ENCODE results near the gene ROBO2.

The ROBO2 gene

GRCh38 chr3:77549034-77549433 is 509.1 kb downstream of the ROBO2 start:
- no peak overlapping the region for H3K4me3 ChIP-seq (ENCODE audit: control insufficient read depth, low read depth, low read length)
- TF ChIP-seq, protein P1, sequence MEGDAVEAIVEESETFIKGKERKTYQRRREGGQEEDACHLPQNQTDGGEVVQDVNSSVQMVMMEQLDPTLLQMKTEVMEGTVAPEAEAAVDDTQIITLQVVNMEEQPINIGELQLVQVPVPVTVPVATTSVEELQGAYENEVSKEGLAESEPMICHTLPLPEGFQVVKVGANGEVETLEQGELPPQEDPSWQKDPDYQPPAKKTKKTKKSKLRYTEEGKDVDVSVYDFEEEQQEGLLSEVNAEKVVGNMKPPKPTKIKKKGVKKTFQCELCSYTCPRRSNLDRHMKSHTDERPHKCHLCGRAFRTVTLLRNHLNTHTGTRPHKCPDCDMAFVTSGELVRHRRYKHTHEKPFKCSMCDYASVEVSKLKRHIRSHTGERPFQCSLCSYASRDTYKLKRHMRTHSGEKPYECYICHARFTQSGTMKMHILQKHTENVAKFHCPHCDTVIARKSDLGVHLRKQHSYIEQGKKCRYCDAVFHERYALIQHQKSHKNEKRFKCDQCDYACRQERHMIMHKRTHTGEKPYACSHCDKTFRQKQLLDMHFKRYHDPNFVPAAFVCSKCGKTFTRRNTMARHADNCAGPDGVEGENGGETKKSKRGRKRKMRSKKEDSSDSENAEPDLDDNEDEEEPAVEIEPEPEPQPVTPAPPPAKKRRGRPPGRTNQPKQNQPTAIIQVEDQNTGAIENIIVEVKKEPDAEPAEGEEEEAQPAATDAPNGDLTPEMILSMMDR (IDR thresholded peaks at IDR 0.05; ENCODE audit: control insufficient read depth, insufficient read depth, low read depth, low read length, missing control alignments) = no peak
- no peak for DNase-seq (ENCODE audit: low read depth)

GRCh38 chr3:77553240-77553639 is 513.3 kb downstream of the ROBO2 start:
- no peak for DNase-seq (ENCODE audit: low read depth)
- H3K4me3 ChIP-seq (ENCODE audit: control insufficient read depth, low read depth, low read length) = no peak overlapping the region
- TF ChIP-seq, protein P1 (IDR thresholded peaks at IDR 0.05; ENCODE audit: control insufficient read depth, insufficient read depth, low read depth, low read length, missing control alignments) = no peak

DNA sequence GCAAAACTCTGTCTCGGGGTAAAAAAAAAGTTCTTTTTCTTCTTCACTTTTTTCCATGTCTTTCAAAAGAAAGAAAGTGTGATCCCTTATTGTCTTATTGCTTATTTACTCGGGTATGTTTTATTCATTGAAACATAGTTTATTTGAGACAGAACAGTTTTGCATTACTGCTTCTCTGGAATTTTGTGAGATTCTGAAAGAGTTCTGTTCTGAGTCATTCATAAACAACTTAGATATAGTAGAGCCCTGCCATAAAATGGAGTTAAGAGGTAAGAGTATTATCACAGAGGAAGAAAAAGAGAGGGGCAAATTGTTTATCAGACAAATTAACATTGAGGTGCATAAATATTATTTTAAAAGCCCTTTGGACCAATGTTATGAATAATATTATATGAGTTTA is 522.2 kb downstream of the ROBO2 start:
- H3K4me3 ChIP-seq (ENCODE audit: control insufficient read depth, low read depth, low read length) = no peak overlapping the region
- TF ChIP-seq, protein P1 (IDR thresholded peaks at IDR 0.05; ENCODE audit: control insufficient read depth, insufficient read depth, low read depth, low read length, missing control alignments) = no peak
- no peak for DNase-seq (ENCODE audit: low read depth)

- no peak for DNase-seq (ENCODE audit: low read depth)
- TF ChIP-seq, protein P1 (IDR thresholded peaks at IDR 0.05; ENCODE audit: control insufficient read depth, insufficient read depth, low read depth, low read length, missing control alignments) = no peak
- H3K4me3 ChIP-seq (ENCODE audit: control insufficient read depth, low read depth, low read length) = no peak overlapping the region
Measured at GRCh38 chr3:77563012-77563411, 523.1 kb downstream of the ROBO2 start.

DNA sequence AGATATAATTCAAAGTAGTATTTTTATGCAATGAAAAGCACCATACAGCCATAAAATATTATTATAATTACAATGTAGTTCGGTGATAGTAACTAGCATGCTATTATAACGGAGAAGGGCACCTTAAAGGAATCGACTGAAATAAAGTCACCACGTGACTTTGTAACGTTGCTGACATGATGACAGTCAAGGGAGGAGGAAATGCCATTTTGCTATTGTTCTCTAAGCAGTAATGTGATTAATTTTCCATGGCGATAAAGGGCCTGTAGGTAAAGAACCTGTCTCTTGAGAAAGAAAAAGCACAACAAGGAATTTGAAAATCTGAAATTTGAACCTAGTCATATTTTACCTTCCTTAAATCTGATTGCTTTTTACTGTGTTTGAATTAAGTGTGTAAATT is 526.2 kb downstream of the ROBO2 start:
- TF ChIP-seq, protein P1 (IDR thresholded peaks at IDR 0.05; ENCODE audit: control insufficient read depth, insufficient read depth, low read depth, low read length, missing control alignments) = no peak
- DNase-seq (ENCODE audit: low read depth) = no peak
- no peak overlapping the region for H3K4me3 ChIP-seq (ENCODE audit: control insufficient read depth, low read depth, low read length)

GRCh38 chr3:77571971-77572715 is 532.2 kb downstream of the ROBO2 start:
- no peak for DNase-seq (ENCODE audit: low read depth)
- TF ChIP-seq, protein P1 (IDR thresholded peaks at IDR 0.05; ENCODE audit: control insufficient read depth, insufficient read depth, low read depth, low read length, missing control alignments) = no peak
- H3K4me3 ChIP-seq (ENCODE audit: control insufficient read depth, low read depth, low read length) = no peak overlapping the region
